Gastrocnemius medialis (tissue), 4 donors: ENCODE measurements around the gene MYLK.

ENCODE experiments used
- POLR2A ChIP-seq, 2 donors: fragments of 450-650 bp; IDR thresholded peaks; one replicate each; pipeline ENCODE4 v1.6.1; 2017; ENCODE audit warnings: antibody characterized with exemption in 2 of 2, mild to moderate bottlenecking in 2 of 2, moderate library complexity in 2 of 2
- TF ChIP-seq, protein P1 (sequence below), 5 experiments: fragments of 450-650 bp in 3 of 5; fragments of 200-600 bp in 2 of 5; sonication (generic) in 2 of 5; IDR thresholded peaks in 4 of 5; conservative IDR thresholded peaks in 1 of 5; 1 replicate in 4 of 5; 2 replicates in 1 of 5; pipeline ENCODE4 v1.5.1; 2016 to 2019; ENCODE audit warnings: antibody characterized with exemption in 5 of 5, mild to moderate bottlenecking in 3 of 5, moderate library complexity in 3 of 5

DNA sequence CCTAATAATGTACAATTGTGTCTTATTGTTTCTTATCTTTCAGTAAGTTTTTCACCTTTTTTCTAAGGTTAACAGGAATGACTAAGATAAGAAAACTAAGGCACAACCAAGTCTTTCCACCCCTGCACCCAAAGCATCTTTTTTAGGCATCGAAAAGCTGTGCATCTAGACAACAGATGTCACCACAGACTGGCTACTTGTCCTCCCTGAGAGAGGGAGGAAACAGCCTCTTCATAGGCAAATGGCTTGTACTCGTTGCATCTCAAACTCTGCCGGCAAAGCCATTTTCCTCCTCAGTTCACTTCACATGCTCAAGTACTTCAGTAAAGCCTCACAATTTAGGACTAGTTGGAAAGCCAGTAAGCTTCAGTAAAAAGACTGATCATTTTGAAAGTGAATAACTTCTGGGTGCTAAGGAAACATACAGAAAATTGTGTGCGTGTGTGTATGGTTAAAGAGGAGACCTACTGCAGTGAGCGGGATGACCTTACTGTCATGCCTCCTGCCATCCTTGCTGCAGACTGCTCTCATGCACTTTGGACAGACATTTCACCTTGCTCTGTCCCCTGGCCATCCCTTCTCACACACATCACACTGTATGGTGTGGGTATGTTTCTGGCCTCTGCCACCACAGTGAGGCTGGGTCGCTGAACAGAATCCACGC lies 262.8 kb downstream of the MYLK start:
- TF ChIP-seq, protein P1, sequence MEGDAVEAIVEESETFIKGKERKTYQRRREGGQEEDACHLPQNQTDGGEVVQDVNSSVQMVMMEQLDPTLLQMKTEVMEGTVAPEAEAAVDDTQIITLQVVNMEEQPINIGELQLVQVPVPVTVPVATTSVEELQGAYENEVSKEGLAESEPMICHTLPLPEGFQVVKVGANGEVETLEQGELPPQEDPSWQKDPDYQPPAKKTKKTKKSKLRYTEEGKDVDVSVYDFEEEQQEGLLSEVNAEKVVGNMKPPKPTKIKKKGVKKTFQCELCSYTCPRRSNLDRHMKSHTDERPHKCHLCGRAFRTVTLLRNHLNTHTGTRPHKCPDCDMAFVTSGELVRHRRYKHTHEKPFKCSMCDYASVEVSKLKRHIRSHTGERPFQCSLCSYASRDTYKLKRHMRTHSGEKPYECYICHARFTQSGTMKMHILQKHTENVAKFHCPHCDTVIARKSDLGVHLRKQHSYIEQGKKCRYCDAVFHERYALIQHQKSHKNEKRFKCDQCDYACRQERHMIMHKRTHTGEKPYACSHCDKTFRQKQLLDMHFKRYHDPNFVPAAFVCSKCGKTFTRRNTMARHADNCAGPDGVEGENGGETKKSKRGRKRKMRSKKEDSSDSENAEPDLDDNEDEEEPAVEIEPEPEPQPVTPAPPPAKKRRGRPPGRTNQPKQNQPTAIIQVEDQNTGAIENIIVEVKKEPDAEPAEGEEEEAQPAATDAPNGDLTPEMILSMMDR (IDR thresholded peaks at IDR 0.05 in 4 of 5, conservative IDR thresholded peaks at IDR 0.05 in 1 of 5) = no peak
- TF ChIP-seq POLR2A (IDR thresholded peaks at IDR 0.05) = no peak
